ENCODE data around the gene GFI1B. TPM values are rescaled to one million over a fixed set of nuclear protein-coding genes. Genes with fewer than 3 reads are reported as not detected.

The GFI1B gene
- not detected in 2 replicates for total RNA-seq (2014; rRNA removed; shearing (Covaris generic); ENCODE audit: low replicate concordance)

DNA sequence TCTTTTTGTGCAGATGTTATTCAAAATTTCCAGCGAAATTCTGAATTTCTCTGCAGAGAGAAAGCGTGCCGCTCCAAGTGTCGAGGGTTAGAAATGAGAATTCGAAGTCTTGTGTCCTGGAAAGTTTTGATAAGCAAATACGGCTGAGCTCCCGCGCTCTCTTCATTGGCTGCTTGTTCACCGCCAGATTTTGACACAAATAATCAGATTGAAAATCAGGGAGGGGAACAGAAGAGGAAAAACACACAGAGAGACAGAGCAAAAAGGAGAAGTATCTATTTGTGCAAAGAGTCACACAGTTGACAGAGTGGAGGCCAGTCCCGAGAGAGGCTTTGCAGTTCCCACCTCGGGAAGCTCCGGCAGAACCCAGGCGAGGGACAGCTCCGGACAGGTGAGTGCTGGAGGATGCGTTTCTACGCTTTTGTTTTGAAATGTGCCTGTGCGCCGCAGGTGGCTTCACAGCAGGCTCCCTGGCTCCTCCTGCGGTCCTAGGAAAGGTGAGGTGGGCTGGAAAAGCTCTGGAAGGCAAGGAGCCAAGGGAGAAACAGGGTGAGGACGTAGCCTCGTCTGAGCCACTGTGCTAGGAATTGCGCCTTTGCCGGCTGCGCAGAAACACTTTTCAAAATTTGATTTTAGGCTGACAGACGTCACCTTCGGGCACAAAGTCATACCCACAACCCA lies at the start of gene GFI1B:
Gene GFI1B, plus strand, starts transcription at position 244 of the 681 bp plus-strand sequence. CDS start 7,985 bp downstream, outside the sequence.
- no peak for DNase-seq
- H3K9me3 ChIP-seq, result no peaks in the 10 kb centered on the region
- peaks cover 10% of the 10 kb centered on the region for H3K27me3 ChIP-seq
- no peak within 1 kb of the TSS for H3K4me3 ChIP-seq
- no peaks in the 10 kb centered on the region for H3K36me3 ChIP-seq

- H3K36me3 ChIP-seq, result peaks cover 31% of the 10 kb centered on the region
- no peak overlapping the region for H3K4me3 ChIP-seq
- H3K9me3 ChIP-seq, result no peaks in the 10 kb centered on the region
- no peaks in the 10 kb centered on the region for H3K27me3 ChIP-seq
- peak; percentile 29 for DNase-seq
These were observed 47.2 kb upstream of the GFI1B start for GRCh38 chr9:132931178-132931735.

- Histone ChIP-seq H3K9me3 (peaks cover 6% of the 10 kb centered on the region), H3K36me3 (peaks cover 17% of the 10 kb centered on the region), H3K4me3 (no peak overlapping the region), H3K27me3 (no peaks in the 10 kb centered on the region)
- no peak for DNase-seq
These were observed 43.5 kb upstream of the GFI1B start for GRCh38 chr9:132935026-132935425.

DNA sequence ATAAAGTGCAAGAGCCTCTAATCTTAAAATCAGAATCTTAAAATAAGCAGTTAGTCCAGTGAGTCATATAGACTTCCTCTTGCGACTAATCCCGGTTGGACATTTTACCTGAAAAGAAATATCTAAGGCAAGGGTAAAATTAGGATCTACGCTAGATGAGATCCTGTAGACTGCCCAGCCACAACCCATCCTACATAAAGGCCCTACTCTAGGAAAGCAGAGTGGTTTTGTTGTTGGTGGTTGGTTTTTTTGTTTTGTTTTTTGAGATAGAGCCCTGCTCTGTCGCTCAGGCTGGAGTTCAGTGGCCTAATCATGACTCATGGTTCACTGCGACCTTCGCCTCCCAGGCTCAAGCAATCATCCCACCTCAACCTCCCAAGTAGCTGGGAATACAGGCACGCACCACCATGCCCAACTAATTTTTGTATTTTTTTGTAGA lies 41.0 kb upstream of the GFI1B start:
- peaks cover 18% of the 10 kb centered on the region for H3K36me3 ChIP-seq
- H3K27me3 ChIP-seq, result no peaks in the 10 kb centered on the region
- peak; percentile 31 for DNase-seq
- no peak overlapping the region for H3K4me3 ChIP-seq
- H3K9me3 ChIP-seq, result peaks cover 6% of the 10 kb centered on the region

- Histone ChIP-seq H3K9me3 (peaks cover 6% of the 10 kb centered on the region), H3K27me3 (no peaks in the 10 kb centered on the region), H3K36me3 (peaks cover 9% of the 10 kb centered on the region), H3K4me3 (no peak overlapping the region)
- no peak for DNase-seq
These were observed 39.3 kb upstream of the GFI1B start for GRCh38 chr9:132939169-132939568.

DNA sequence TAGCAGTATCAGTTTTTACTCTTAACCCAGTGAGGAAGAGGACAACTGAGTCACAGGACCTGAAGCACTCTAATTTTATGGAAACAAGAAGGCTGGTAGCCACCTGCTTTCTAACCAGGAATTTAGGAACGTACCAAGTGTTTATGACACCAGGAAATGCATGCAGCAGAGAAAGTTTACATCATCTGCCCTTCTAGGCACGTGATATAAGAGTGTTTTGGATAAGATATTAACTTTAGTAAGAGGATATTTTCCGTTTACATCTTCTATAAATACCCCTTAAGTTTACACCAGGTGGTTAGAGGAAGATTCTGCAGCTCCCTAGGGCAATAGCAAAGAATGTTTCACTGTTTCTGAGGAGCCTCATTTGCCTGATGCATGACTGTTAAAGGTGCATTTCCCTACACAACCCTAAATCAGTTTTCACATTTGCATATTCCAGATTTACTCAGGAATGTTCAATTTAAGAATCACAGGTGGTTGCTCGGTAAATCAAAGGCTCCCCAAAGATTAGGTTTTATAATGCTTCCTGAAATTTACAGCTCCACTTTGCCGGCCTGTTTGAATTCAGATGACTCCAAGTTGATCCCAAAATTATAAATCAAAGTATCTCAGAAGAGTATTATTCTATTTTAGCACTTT lies 35.8 kb upstream of the GFI1B start:
- H3K9me3 ChIP-seq, result peaks cover 4% of the 10 kb centered on the region; the same call in 1 of the 2 replicates
- peak overlapping the region; percentile 99 for H3K4me3 ChIP-seq
- H3K27me3 ChIP-seq, result no peaks in the 10 kb centered on the region

GRCh38 chr9:132943651-132944293 lies 34.7 kb upstream of the GFI1B start:
- Histone ChIP-seq H3K27me3 (no peaks in the 10 kb centered on the region), H3K36me3 (peaks cover 4% of the 10 kb centered on the region), H3K4me3 (peak overlapping the region; percentile 99), H3K9me3 (no peaks in the 10 kb centered on the region)
- no peak for DNase-seq

More for the DNA sequence above, 35.8 kb upstream of the GFI1B start:
- DNase-seq, result no peak
- peaks cover 6% of the 10 kb centered on the region for H3K36me3 ChIP-seq

DNA sequence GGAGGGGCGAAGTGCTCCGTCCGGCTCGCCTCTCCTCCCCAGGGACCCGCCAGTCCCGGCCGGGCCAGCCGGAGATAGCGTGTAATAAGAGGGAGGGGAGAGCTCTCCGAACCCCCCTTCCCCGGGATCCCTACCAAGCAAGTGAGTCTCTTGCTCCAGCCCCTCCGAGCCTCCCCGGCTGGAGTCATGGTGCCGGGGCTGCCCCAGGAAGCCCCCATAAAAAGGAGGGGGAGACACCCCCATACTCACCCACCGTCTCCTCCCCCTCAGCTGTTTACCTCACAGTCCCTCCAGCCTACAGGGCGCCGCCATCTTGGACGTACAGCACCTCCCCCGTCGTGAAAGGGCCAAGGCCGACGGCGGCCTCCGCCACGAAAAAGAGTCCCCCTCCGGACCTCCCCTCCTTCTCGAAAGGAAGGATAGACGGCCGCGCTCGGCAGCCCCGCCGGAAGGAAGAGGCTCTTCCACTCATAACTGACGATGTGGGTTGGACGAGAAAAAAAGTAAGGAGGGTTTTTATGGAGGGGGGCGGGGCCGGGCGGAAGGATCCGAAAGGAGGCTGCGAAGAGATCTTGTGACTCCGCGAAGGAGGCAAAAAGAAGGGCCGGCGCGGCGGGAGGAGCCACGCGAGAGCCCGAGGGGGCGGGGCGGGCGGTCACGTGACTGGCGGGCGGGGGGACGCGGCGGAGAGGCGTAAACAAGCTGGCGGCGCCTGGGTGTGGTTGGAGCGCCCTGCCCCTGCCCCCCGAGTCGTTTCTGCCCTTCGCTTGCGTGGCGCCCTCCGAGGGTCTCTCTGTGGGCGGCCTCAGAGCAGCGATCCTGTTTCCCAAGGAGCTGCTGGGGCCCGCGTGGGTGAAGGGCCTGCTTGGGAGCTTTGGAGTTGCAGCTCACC lies 34.0 kb upstream of the GFI1B start, which contains the start of gene TSC1:
Gene TSC1, minus strand, starts transcription at position 323 of the 892 bp plus-strand sequence. CDS start 15,744 bp downstream, outside the sequence.
- H3K4me3 ChIP-seq, result peak within 1 kb of the TSS; percentile 99
- DNase-seq, result peak; percentile 96
- no peaks in the 10 kb centered on the region for H3K27me3 ChIP-seq
- no peaks in the 10 kb centered on the region for H3K9me3 ChIP-seq
- peaks cover 2% of the 10 kb centered on the region; the same call in 1 of the 2 replicates for H3K36me3 ChIP-seq

GRCh38 chr9:132945186-132946130 lies 33.0 kb upstream of the GFI1B start:
- no peak for DNase-seq
- peak overlapping the region; percentile 99 for H3K4me3 ChIP-seq

DNA sequence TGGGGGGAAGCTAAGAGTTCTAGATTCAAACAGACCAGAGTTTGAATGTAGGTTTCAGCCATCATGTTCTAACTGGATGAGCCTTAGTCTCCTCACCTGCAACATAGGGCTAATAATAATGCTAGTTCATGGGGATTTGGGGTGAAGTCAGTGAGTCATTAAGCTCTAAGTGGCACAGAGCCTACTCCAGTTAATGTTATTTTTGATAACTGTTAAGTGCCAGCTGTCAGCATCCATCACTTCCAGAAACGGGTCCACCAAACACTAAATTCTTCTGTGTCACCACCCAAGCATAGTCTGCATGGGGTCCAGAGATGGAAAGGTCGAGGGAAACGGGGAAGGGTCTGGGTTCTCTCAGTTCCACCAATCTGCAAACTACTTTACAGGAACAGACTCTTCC lies 32.3 kb upstream of the GFI1B start:
- DNase-seq, result no peak
- Histone ChIP-seq H3K4me3 (no peak overlapping the region), H3K27me3 (no peaks in the 10 kb centered on the region), H3K9me3 (no peaks in the 10 kb centered on the region), H3K36me3 (peaks cover 2% of the 10 kb centered on the region; the same call in 1 of the 2 replicates)

More at GRCh38 chr9:132945186-132946130, 33.0 kb upstream of the GFI1B start:
- Histone ChIP-seq H3K36me3 (peaks cover 2% of the 10 kb centered on the region; the same call in 1 of the 2 replicates), H3K27me3 (no peaks in the 10 kb centered on the region), H3K9me3 (no peaks in the 10 kb centered on the region)

DNA sequence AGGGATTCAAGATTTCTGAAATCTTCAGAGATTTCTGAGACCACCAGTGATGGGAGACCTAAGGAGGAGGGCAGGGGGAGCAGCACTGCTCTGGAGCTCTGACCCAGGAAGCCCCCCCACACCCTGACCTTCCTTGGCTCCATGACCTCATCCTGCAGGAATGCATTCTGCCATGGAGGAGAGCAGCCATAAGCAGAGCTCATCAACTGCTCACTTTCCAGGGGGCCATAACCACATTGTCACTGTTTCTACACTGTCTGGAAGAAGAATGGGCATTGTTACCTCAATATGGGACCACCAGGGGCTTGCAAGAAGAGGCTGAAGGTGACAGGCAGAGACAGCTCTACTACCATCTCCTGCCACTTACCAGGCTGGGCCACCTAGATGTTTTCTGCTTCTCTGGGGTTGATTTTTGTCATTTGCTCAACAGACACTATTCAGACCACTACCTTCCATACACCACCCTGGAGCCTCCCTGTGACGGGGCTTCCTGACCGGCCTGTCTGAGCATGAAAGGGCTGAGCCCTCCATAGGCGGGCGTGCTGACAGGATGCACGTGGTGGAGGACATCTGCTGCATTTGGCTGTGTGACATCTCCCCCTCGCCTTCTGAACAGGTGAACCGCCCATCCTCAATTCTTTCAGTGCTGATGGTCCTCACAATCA lies 31.7 kb upstream of the GFI1B start:
- Histone ChIP-seq H3K4me3 (no peak overlapping the region), H3K27me3 (no peaks in the 10 kb centered on the region), H3K36me3 (peaks cover 2% of the 10 kb centered on the region; the same call in 1 of the 2 replicates), H3K9me3 (no peaks in the 10 kb centered on the region)
- peak; percentile 68 for DNase-seq

DNA sequence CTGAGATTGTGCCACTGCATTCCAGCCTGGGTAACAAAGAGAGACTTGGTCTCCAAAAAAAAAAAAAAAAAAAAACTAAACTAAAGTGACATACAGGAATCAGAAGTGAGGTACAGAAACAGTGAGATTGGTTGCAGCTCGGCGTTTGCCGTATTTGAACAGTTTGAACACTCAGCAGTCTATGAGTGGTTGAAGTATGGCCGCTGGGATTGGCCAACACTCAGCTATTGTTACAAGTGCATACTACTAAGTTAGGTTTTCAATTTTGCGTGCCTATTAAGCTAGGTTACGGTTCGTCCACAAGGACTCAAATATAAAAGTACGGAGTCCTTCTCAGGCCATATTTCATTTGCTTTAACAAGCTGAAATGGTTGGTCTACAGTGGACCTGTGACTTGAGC lies 30.7 kb upstream of the GFI1B start:
- Histone ChIP-seq H3K36me3 (no peaks in the 10 kb centered on the region), H3K9me3 (no peaks in the 10 kb centered on the region), H3K4me3 (no peak overlapping the region), H3K27me3 (no peaks in the 10 kb centered on the region)
- DNase-seq, result no peak

DNA sequence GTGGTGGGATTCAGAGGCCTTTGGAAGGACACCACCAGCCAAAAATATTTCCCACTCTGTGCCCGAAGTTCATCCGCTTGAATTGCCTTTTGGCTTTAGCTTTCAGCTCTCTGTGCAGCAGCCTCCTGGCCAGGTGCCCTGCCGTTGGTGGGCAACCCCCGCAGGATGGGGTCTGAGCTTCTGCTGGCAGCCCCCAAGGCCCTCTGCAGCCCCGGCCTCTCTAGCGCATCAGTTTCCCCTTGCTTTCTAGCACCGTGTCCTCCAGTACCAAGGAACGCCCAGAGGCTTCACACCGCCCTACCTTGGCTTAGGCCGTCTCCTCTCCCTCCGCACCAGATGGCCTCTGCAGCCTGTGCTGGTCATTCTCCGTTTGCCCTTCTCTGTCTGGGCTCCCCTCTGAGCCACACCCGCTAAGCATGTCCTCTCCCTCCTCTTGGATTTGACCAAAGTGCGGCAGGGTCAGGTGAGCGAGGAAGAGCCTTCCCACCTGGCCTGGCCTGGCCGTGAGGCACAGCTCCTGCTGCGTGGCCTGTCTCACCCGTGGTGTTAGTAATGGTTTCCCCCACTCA lies 29.9 kb upstream of the GFI1B start:
- Histone ChIP-seq H3K36me3 (no peaks in the 10 kb centered on the region), H3K27me3 (no peaks in the 10 kb centered on the region), H3K9me3 (no peaks in the 10 kb centered on the region), H3K4me3 (no peak overlapping the region)
- DNase-seq, result no peak

DNA sequence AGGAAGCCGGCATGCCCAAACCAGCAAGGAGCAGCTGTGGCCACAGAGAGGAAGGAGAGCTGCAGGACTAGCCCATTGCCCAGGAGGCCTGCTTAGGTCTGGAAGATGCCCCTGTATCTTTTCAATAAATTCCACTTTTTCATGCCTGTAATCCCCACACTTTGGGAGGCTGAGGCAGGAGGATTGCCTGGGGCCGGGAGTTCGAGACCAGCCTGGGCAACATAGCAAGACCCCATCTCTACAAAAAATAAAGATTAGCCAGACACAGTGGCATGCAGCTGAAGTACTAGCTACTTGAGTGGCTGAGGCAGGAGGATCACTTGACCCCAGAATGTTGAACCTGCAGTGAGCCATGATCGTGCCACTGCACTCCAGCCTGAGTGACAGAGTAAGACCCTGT lies 28.8 kb upstream of the GFI1B start:
- no peak for DNase-seq
- Histone ChIP-seq H3K36me3 (no peaks in the 10 kb centered on the region), H3K4me3 (no peak overlapping the region), H3K27me3 (no peaks in the 10 kb centered on the region), H3K9me3 (peaks cover 1% of the 10 kb centered on the region)
